K562 (cell line): ENCODE results near the gene WIPF2. TPM values are rescaled to one million over a fixed set of nuclear protein-coding genes. Genes with fewer than 3 reads are reported as not detected.

Experiments used
- ARID2 ChIP-seq: fragments of 450-650 bp; IDR thresholded peaks from 2 replicates; pipeline ENCODE4 v1.6.1; 2017; ENCODE audit warnings: antibody characterized with exemption, mild to moderate bottlenecking
- BHLHE40 ChIP-seq: IDR thresholded peaks from 2 replicates; pipeline ENCODE4 v1.6.1; 2011; ENCODE audit warnings: low read length, improper control_type of control experiment
- BRCA1 ChIP-seq, 2 experiments: fragments of 450-650 bp in 1 of 2; sonication (generic) in 1 of 2; formaldehyde crosslinking in 1 of 2; IDR thresholded peaks; 2 replicates each; pipeline versions ENCODE4 v1.5.0 to v1.6.1; 2017 to 2020; ENCODE audit warnings: mild to moderate bottlenecking in 1 of 2, missing genetic modification reagents in 1 of 2
- CAMTA2 ChIP-seq: fragments of 250-450 bp; sonication (Bioruptor Pico); conservative IDR thresholded peaks from 2 replicates; pipeline ENCODE4 v1.5.1; 2022
- CBX1 ChIP-seq: sonication (generic); IDR thresholded peaks from 2 replicates; pipeline ENCODE4 v1.6.1; 2016; ENCODE audit warnings: antibody characterized with exemption, low read depth, mild to moderate bottlenecking
- CEBPG ChIP-seq, 3 experiments: fragments of 200-800 bp in 1 of 3; sonication (Bioruptor generic) in 1 of 3; sonication (generic) in 1 of 3; formaldehyde crosslinking in 1 of 3; IDR thresholded peaks in 2 of 3; conservative IDR thresholded peaks in 1 of 3; 2 replicates each; pipeline versions ENCODE4 v1.6.1 to v1.8.0; 2016 to 2022; ENCODE audit warnings: missing compliant biosample characterization in 2 of 3, missing genetic modification characterization in 2 of 3, mild to moderate bottlenecking in 1 of 3, missing genetic modification reagents in 1 of 3
- FOXJ2 ChIP-seq: fragments of 200-800 bp; sonication (Bioruptor generic); IDR thresholded peaks from 2 replicates; pipeline ENCODE4 v1.6.1; 2016; ENCODE audit warnings: missing genetic modification characterization, missing compliant biosample characterization
- FOXJ3 ChIP-seq: sonication (generic); formaldehyde crosslinking; IDR thresholded peaks from 2 replicates; pipeline ENCODE4 v1.4.0; 2020; ENCODE audit warnings: mild to moderate bottlenecking, missing genetic modification reagents
- HDAC3 ChIP-seq: fragments of 450-650 bp; IDR thresholded peaks from 2 replicates; pipeline ENCODE4 v1.6.1; 2018; ENCODE audit warnings: borderline replicate concordance, mild to moderate bottlenecking, moderate library complexity; ENCODE audit not compliant: partially characterized antibody
- MAFG ChIP-seq: fragments of 450-650 bp; conservative IDR thresholded peaks from 2 replicates; pipeline ENCODE4 v1.6.1; 2016; ENCODE audit warnings: missing genetic modification characterization, missing compliant biosample characterization
- MED1 ChIP-seq: sonication (generic); formaldehyde crosslinking; IDR thresholded peaks from 2 replicates; pipeline ENCODE4 v1.8.1; 2023; ENCODE audit warnings: missing genetic modification reagents, borderline replicate concordance
- MXI1 ChIP-seq: IDR thresholded peaks from 2 replicates; pipeline ENCODE4 v1.6.1; 2011; ENCODE audit warnings: low read depth, mild to moderate bottlenecking, improper control_type of control experiment, low read length
- NEUROD1 ChIP-seq: fragments of 150-350 bp; IDR thresholded peaks from 2 replicates; pipeline ENCODE4 v1.6.1; 2014; ENCODE audit warnings: borderline replicate concordance, low read length, low read depth; ENCODE audit not compliant: partially characterized antibody
- POLR2A ChIP-seq: fragments of 450-650 bp; conservative IDR thresholded peaks from 2 replicates; pipeline ENCODE4 v1.6.1; 2016
- PTRF ChIP-seq: fragments of 450-650 bp; IDR thresholded peaks from 2 replicates; pipeline ENCODE4 v1.6.1; 2016; ENCODE audit warnings: mild to moderate bottlenecking, missing genetic modification characterization, missing compliant biosample characterization
- RCOR1 ChIP-seq, 2 experiments: IDR thresholded peaks; 2 replicates each; pipeline ENCODE4 v1.6.1; 2012; ENCODE audit warnings: low read depth in 2 of 2, low read length in 2 of 2, borderline replicate concordance in 1 of 2, improper control_type of control experiment in 1 of 2
- SAFB2 ChIP-seq: fragments of 200-400 bp; formaldehyde crosslinking; IDR thresholded peaks from 2 replicates; pipeline ENCODE4 v1.6.1; 2018; ENCODE audit warnings: borderline replicate concordance, low read length, low read depth, moderate library complexity; ENCODE audit not compliant: severe bottlenecking
- TEAD1 ChIP-seq, 2 experiments: fragments of 450-650 bp in 1 of 2; sonication (generic) in 1 of 2; formaldehyde crosslinking; IDR thresholded peaks; 2 replicates each; pipeline versions ENCODE4 v1.4.0 to v1.8.0; 2020 to 2022; ENCODE audit warnings: mild to moderate bottlenecking in 2 of 2, missing genetic modification reagents in 1 of 2
- TRIM28 ChIP-seq: fragments of 450-650 bp; IDR thresholded peaks from 2 replicates; pipeline ENCODE4 v1.6.1; 2017
- ZNF232 ChIP-seq: sonication (generic); formaldehyde crosslinking; IDR thresholded peaks from 2 replicates; pipeline ENCODE4 v1.8.0; 2022; ENCODE audit warnings: mild to moderate bottlenecking, missing genetic modification reagents
- ZNF507 ChIP-seq: conservative IDR thresholded peaks from 2 replicates; pipeline ENCODE4 v1.6.1; 2017; ENCODE audit warnings: missing genetic modification characterization, missing compliant biosample characterization
- polyA plus RNA-seq, 8 experiments: library from polyadenylated mRNA; depleted of rRNA in 4 of 8; stranded (reverse) in 5 of 8; unstranded in 3 of 8; fragments of >200 nt; fragmentation: Nextera tagmentation in 2 of 8; fragmentation: Illumina TruSeq in 1 of 8; extraction: Ambion mirVana in 2 of 8; extraction: Trizol in 1 of 8; gene quantifications; 2 replicates each; pipeline versions ENCODE4 v1.2.1 to v1.2.3, GENCODE V29; 2011 to 2014; ENCODE audit warnings: inconsistent platforms in 1 of 8, missing spikeins in 1 of 8
- total RNA-seq, 7 experiments: library from RNA; depleted of rRNA in 6 of 7; stranded (reverse); fragments of >200 nt in 6 of 7; fragmentation: Illumina TruSeq in 2 of 7; extraction: Trizol in 2 of 7; gene quantifications; 2 replicates each; pipeline versions ENCODE4 v1.2.1 to v1.2.3, GENCODE V29; 2011 to 2021; ENCODE audit warnings: low replicate concordance in 1 of 7
- TF ChIP-seq, protein P1 (sequence below): sonication (generic); formaldehyde crosslinking; IDR thresholded peaks from 2 replicates; pipeline ENCODE4 v1.8.0; 2023; ENCODE audit warnings: mild to moderate bottlenecking, missing genetic modification reagents
- TF ChIP-seq, protein P2 (sequence below): fragments of 200-800 bp; sonication (Bioruptor generic); IDR thresholded peaks from 2 replicates; pipeline ENCODE4 v1.6.1; 2017; ENCODE audit warnings: missing genetic modification characterization, missing compliant biosample characterization
- TF ChIP-seq, protein P3 (sequence below): fragments of 450-650 bp; conservative IDR thresholded peaks from 2 replicates; pipeline ENCODE4 v1.6.1; 2016; ENCODE audit warnings: missing genetic modification characterization, low read depth, mild to moderate bottlenecking, control low read depth, missing compliant biosample characterization

Gene WIPF2
- total and polyA plus RNA-seq, 9 of the 15 experiments (the other 6 are each of a cell fraction or from before 2014, with no cell fraction given) = 3.6 to 15.0 (median 5.3) TPM

DNA sequence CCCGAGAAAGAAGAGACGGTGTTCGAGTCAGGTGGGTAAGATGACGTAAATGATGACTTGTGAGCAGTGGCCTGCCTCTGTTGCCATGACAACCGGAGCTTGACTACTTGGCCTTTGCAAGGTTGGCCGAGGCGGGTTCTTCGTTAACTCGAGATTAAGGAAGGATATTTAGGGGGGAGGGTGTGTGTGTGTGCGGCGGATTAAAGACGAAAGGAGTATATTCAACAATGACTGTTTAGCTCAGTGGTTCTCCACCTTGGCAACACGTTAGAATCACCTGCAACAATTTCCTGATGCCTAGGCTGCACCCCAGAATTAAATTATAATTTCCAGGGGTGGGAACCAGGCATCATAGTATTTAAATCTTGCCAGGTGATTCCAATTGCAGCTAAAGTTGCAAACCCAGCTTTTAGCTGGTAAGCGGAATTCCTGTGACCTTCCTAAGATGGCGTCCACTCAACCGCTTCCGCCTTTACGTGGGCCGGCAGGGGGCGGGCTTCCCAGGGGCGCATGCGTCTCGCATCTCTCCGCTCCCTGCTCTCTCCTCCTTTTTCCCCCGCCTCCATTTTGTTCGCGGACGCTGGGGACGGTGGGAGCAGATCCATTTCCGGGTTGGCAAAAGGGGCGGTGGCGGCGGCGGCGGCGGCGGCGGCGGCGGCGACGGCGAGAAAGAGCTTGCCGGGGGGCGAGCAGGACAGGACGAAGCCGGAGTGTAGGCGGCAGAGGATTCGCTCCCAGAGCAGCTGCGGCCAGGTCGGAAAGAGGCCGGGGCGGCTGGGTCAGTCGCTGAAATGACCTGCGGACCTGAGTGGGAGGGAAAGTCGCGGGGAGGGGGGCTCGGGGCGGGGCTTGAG, at the start of gene WIPF2 (continued):
- TF ChIP-seq CBX1 (no peak), RCOR1 (IDR thresholded peaks at IDR 0.05; ENCODE audit: borderline replicate concordance in 1 of 2, low read depth in 2 of 2, low read length in 2 of 2) (peak in 1 of 2 experiments; percentile 93; a peak in 3 of 4 replicates), SAFB2 (no peak), MXI1 (peak; percentile 76; the same call in 1 of the 2 replicates), HDAC3 (no peak), NEUROD1 (peak; percentile 26), FOXJ2 (tag) (peak; percentile 86), ZNF232 (no peak), ZNF507 (tag) (no peak), TEAD1 (CRISPR knock-in tag; IDR thresholded peaks at IDR 0.05) (0 out of 4 replicates have a peak, but pooled peaks of 1 of the 2 experiments have one; percentile 57), PTRF (tag) (no peak), ARID2 (no peak), CEBPG (CRISPR knock-in tag; IDR thresholded peaks at IDR 0.05) (no peak), CEBPG (tag; conservative IDR thresholded peaks at IDR 0.05 in 1 of 2, IDR thresholded peaks at IDR 0.05 in 1 of 2) (no peak), CAMTA2 (CRISPR knock-in tag) (no peak), TRIM28 (no peak), FOXJ3 (CRISPR knock-in tag) (no peak), BRCA1 (IDR thresholded peaks at IDR 0.05) (no peak), BRCA1 (CRISPR knock-in tag; IDR thresholded peaks at IDR 0.05) (no peak), MED1 (no peak), BHLHE40 (0 out of 2 replicates have a peak, but pooled peaks have one; percentile 4), POLR2A (peak; percentile 80), MAFG (tag) (no peak)
- TF ChIP-seq, protein P1, sequence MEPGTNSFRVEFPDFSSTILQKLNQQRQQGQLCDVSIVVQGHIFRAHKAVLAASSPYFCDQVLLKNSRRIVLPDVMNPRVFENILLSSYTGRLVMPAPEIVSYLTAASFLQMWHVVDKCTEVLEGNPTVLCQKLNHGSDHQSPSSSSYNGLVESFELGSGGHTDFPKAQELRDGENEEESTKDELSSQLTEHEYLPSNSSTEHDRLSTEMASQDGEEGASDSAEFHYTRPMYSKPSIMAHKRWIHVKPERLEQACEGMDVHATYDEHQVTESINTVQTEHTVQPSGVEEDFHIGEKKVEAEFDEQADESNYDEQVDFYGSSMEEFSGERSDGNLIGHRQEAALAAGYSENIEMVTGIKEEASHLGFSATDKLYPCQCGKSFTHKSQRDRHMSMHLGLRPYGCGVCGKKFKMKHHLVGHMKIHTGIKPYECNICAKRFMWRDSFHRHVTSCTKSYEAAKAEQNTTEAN = no peak
- TF ChIP-seq, protein P2, sequence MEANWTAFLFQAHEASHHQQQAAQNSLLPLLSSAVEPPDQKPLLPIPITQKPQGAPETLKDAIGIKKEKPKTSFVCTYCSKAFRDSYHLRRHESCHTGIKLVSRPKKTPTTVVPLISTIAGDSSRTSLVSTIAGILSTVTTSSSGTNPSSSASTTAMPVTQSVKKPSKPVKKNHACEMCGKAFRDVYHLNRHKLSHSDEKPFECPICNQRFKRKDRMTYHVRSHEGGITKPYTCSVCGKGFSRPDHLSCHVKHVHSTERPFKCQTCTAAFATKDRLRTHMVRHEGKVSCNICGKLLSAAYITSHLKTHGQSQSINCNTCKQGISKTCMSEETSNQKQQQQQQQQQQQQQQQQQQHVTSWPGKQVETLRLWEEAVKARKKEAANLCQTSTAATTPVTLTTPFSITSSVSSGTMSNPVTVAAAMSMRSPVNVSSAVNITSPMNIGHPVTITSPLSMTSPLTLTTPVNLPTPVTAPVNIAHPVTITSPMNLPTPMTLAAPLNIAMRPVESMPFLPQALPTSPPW = peak; percentile 95
- TF ChIP-seq, protein P3, sequence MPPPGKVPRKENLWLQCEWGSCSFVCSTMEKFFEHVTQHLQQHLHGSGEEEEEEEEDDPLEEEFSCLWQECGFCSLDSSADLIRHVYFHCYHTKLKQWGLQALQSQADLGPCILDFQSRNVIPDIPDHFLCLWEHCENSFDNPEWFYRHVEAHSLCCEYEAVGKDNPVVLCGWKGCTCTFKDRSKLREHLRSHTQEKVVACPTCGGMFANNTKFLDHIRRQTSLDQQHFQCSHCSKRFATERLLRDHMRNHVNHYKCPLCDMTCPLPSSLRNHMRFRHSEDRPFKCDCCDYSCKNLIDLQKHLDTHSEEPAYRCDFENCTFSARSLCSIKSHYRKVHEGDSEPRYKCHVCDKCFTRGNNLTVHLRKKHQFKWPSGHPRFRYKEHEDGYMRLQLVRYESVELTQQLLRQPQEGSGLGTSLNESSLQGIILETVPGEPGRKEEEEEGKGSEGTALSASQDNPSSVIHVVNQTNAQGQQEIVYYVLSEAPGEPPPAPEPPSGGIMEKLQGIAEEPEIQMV (tag) = peak; percentile 76
